Spleen (tissue), 7 donors: ENCODE measurements around the gene CAND2.

ENCODE experiments used
- CTCF ChIP-seq, 11 experiments: fragments of 200-600 bp in 7 of 11; fragments of 450-650 bp in 4 of 11; sonication (generic) in 4 of 11; IDR thresholded peaks in 8 of 11; conservative IDR thresholded peaks in 3 of 11; 1 replicate in 7 of 11; 2 replicates in 4 of 11; pipeline versions ENCODE4 v1.4.0 to v1.8.0; 2016 to 2021; ENCODE audit warnings: antibody characterized with exemption in 11 of 11, inconsistent platforms in 4 of 11, mild to moderate bottlenecking in 1 of 11
- POLR2A ChIP-seq, 3 donors: fragments of 450-650 bp; IDR thresholded peaks; one replicate each; pipeline ENCODE4 v1.5.1; 2017; ENCODE audit warnings: antibody characterized with exemption in 3 of 3, mild to moderate bottlenecking in 1 of 3
- POLR2AphosphoS5 ChIP-seq, 3 donors: sonication (generic); formaldehyde crosslinking; IDR thresholded peaks; one replicate each; pipeline ENCODE4 v1.5.1; 2017; ENCODE audit warnings: antibody characterized with exemption in 3 of 3
- donor health status: DM: no; HTN: no; CAD: no; lungs with moderate emphysema.
- donor health status: DM: no; HTN: no; CAD: no.
- donor health status: DM: no; HTN: no; CAD: no.

- TF ChIP-seq CTCF (IDR thresholded peaks at IDR 0.05 in 8 of 11, conservative IDR thresholded peaks at IDR 0.05 in 3 of 11) (no peak), POLR2A (IDR thresholded peaks at IDR 0.05) (no peak), POLR2AphosphoS5 (IDR thresholded peaks at IDR 0.05) (no peak)
These were observed 14.2 kb upstream of the CAND2 start for GRCh38 chr3:12782172-12782815.
